ENCODE measurements around the gene ADK. TPM values are rescaled to one million over a fixed set of nuclear protein-coding genes. Genes with fewer than 3 reads are reported as not detected.
A peak's percentile ranks its signal among the peaks of the same experiment; 100 is the strongest.

ADK gene
- total RNA-seq, 4 donors from 2014 or later = 62.1 to 84.7 (median 74.4) TPM

- no peaks in the 10 kb centered on the region for H3K27me3 ChIP-seq
- no peak for DNase-seq
- WGBS, 2 donors = 100% methylated on average over 1 of the region's 1 CpG
- no peaks in the 10 kb centered on the region for H3K9me3 ChIP-seq
- H3K4me1 ChIP-seq = peaks cover 0 to under 1% of the 10 kb centered on the region in 2 donors
- H3K4me3 ChIP-seq (replicated peaks in 1 of 3) = no peak overlapping the region
- H3K36me3 ChIP-seq = no peaks in the 10 kb centered on the region
- intact Hi-C loops (cut with DNase I) = no loop called here
- H3K27ac ChIP-seq = no peak overlapping the region
- TF ChIP-seq POLR2A (IDR thresholded peaks at IDR 0.05) (no peak), CTCF (IDR thresholded peaks at IDR 0.05) (no peak)
These were observed 273.5 kb downstream of the ADK start for GRCh38 chr10:74424565-74424964.

- Histone ChIP-seq H3K9me3 (no peaks in the 10 kb centered on the region), H3K4me3 (replicated peaks in 1 of 3) (no peak overlapping the region), H3K4me1 (no peaks in the 10 kb centered on the region), H3K27me3 (no peaks in the 10 kb centered on the region), H3K36me3 (no peaks in the 10 kb centered on the region), H3K27ac (no peak overlapping the region)
- intact Hi-C loops (cut with DNase I) = no loop called here
- DNase-seq = no peak
- 93 to 98% methylated on average over 2 of the region's 2 CpGs for WGBS, 2 donors
- TF ChIP-seq POLR2A (IDR thresholded peaks at IDR 0.05) = no peak
- TF ChIP-seq CTCF (IDR thresholded peaks at IDR 0.05) = no peak
These were observed 274.5 kb downstream of the ADK start for GRCh38 chr10:74425456-74426001.

- peaks cover 0 to 6% of the 10 kb centered on the region in 2 donors for H3K4me1 ChIP-seq
- WGBS, 2 donors = 96% methylated on average over 4 of the region's 4 CpGs
- H3K4me3 ChIP-seq (replicated peaks in 1 of 3) = no peak overlapping the region
- H3K36me3 ChIP-seq = no peaks in the 10 kb centered on the region
- intact Hi-C loops (cut with DNase I) = no loop called here
- H3K27ac ChIP-seq = no peak overlapping the region
- no peak for DNase-seq
- no peaks in the 10 kb centered on the region for H3K9me3 ChIP-seq
- TF ChIP-seq CTCF (IDR thresholded peaks at IDR 0.05) (no peak), POLR2A (IDR thresholded peaks at IDR 0.05) (no peak)
- no peaks in the 10 kb centered on the region for H3K27me3 ChIP-seq
These were observed 280.8 kb downstream of the ADK start for GRCh38 chr10:74431816-74432215.

GRCh38 chr10:74432841-74433594 is 282.0 kb downstream of the ADK start:
- no peak overlapping the region for H3K4me3 ChIP-seq (replicated peaks in 1 of 3)
- peaks cover 0 to 14% of the 10 kb centered on the region in 2 donors for H3K4me1 ChIP-seq
- no peak for DNase-seq
- H3K27me3 ChIP-seq = no peaks in the 10 kb centered on the region
- WGBS, 2 donors = 19 to 23% methylated on average over 1 of the region's 1 CpG
- intact Hi-C loops (cut with DNase I) = no loop called here
- TF ChIP-seq CTCF (IDR thresholded peaks at IDR 0.05) (no peak), POLR2A (IDR thresholded peaks at IDR 0.05) (peak in 1 of 2 donors; percentile 8)
- no peaks in the 10 kb centered on the region for H3K36me3 ChIP-seq
- no peaks in the 10 kb centered on the region for H3K9me3 ChIP-seq
- H3K27ac ChIP-seq = peak overlapping the region; percentile 53 to 73 (median 54)

- 64 to 68% methylated on average over 1 of the region's 1 CpG for WGBS, 2 donors
- H3K36me3 ChIP-seq = no peaks in the 10 kb centered on the region
- no peak overlapping the region for H3K4me3 ChIP-seq (replicated peaks in 1 of 3)
- H3K27me3 ChIP-seq = no peaks in the 10 kb centered on the region
- peaks cover 0 to 14% of the 10 kb centered on the region in 2 donors for H3K4me1 ChIP-seq
- H3K27ac ChIP-seq = peak overlapping the region in 2 of 3 donors; percentile 15 to 53
- intact Hi-C loops (cut with DNase I) = no loop called here
- TF ChIP-seq CTCF (IDR thresholded peaks at IDR 0.05) (no peak), POLR2A (IDR thresholded peaks at IDR 0.05) (no peak)
- DNase-seq = no peak
- H3K9me3 ChIP-seq = no peaks in the 10 kb centered on the region
These were observed 282.6 kb downstream of the ADK start for GRCh38 chr10:74433595-74433956.

Data from thyroid gland (tissue), 4 donors.